ENCODE measurements around the gene MAJIN.

Gene MAJIN

GRCh38 chr11:64913171-64913727 lies 58.7 kb downstream of the MAJIN start:
- H3K4me3 ChIP-seq (ENCODE audit: low read depth, low read length), result no peak overlapping the region
- no peak for TF ChIP-seq CTCF (IDR thresholded peaks at IDR 0.05; ENCODE audit: borderline replicate concordance, insufficient read depth, low read depth, low read length)

GRCh38 chr11:64911689-64912088 lies 60.2 kb downstream of the MAJIN start:
- no peak overlapping the region for H3K4me3 ChIP-seq (ENCODE audit: low read depth, low read length)
- no peak for TF ChIP-seq CTCF (IDR thresholded peaks at IDR 0.05; ENCODE audit: borderline replicate concordance, insufficient read depth, low read depth, low read length)

GRCh38 chr11:64911142-64911541 lies 60.8 kb downstream of the MAJIN start:
- H3K4me3 ChIP-seq (ENCODE audit: low read depth, low read length), result no peak overlapping the region
- no peak for TF ChIP-seq CTCF (IDR thresholded peaks at IDR 0.05; ENCODE audit: borderline replicate concordance, insufficient read depth, low read depth, low read length)

GRCh38 chr11:64910451-64911093 lies 61.3 kb downstream of the MAJIN start:
- TF ChIP-seq CTCF (IDR thresholded peaks at IDR 0.05; ENCODE audit: borderline replicate concordance, insufficient read depth, low read depth, low read length), result no peak
- H3K4me3 ChIP-seq (ENCODE audit: low read depth, low read length), result no peak overlapping the region

- no peak for TF ChIP-seq CTCF (IDR thresholded peaks at IDR 0.05; ENCODE audit: borderline replicate concordance, insufficient read depth, low read depth, low read length)
- H3K4me3 ChIP-seq (ENCODE audit: low read depth, low read length), result no peak overlapping the region
Measured at GRCh38 chr11:64909653-64910343, 62.1 kb downstream of the MAJIN start.

GRCh38 chr11:64908766-64909165 lies 63.1 kb downstream of the MAJIN start:
- H3K4me3 ChIP-seq (ENCODE audit: low read depth, low read length), result no peak overlapping the region
- no peak for TF ChIP-seq CTCF (IDR thresholded peaks at IDR 0.05; ENCODE audit: borderline replicate concordance, insufficient read depth, low read depth, low read length)

- TF ChIP-seq CTCF (IDR thresholded peaks at IDR 0.05; ENCODE audit: borderline replicate concordance, insufficient read depth, low read depth, low read length), result no peak
- no peak overlapping the region for H3K4me3 ChIP-seq (ENCODE audit: low read depth, low read length)
Measured at GRCh38 chr11:64906314-64906635, 65.6 kb downstream of the MAJIN start.
